Measurements from ENCODE around the gene IFIT2. TPM values are rescaled to one million over a fixed set of nuclear protein-coding genes. Genes with fewer than 3 reads are reported as not detected.
"Not testable (repeated sequence)": the region's sequence is repeated elsewhere in the genome, so short reads cannot be mapped to it uniquely, and the experiment has no call there.

The IFIT2 gene
- total RNA-seq, 1 experiment from 2014 or later, result 40.8 TPM

DNA sequence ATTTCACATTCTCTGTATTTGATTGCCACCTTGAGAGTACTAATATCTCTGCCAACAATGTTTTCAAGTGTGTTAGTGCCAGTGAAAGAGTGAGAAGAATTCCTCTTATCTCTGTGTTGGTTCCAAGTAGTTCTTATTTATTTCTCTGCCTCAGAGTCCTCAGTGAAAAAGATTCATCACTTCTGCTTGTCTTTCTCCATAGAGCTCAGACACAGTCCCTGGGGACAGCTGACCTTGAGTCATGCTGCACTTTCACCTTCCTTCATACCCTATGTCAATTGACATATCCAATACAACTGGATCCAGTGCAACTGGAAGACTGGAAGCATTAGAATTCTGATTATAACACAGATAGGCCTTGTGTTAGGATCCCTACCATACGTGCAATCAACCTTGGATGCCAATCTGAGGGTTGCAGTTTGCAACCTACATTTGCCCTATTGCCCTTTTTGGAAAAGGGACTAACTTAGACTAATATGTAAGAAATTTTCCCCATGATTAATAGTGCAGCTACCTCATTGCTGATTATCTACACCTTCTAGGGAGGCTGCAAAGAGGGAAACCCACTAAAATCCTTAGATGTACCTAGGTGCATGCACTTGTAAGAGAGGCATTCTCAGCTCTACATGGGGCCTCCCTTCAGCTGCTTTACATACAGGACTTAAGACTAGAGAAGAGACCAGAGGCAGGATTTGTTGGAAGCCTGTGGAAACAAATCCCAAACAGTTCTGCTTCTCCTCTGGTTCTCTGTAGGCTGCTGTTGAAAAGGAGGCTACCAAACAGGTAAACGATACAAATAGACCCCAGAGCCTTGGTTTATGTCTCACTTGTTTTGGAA is 8.4 kb downstream of the IFIT2 start:
- no TSS peak for BruUV-seq (replicated peaks)
- CTCF ChIA-PET, result no interaction called here
- intact Hi-C loops (cut with micrococcal nuclease; ENCODE audit: unreplicated experiment), result no loop called here
- Mint-ChIP-seq H3K9me3 (ENCODE audit: low read depth, unreplicated experiment) (no peaks in the 10 kb centered on the region), H3K27me3 (ENCODE audit: unreplicated experiment) (no peaks in the 10 kb centered on the region), H3K4me3 (ENCODE audit: low read depth, unreplicated experiment) (no peak overlapping the region), H3K27ac (ENCODE audit: unreplicated experiment) (no peak overlapping the region), H3K36me3 (ENCODE audit: insufficient read depth, unreplicated experiment) (peaks cover 5% of the 10 kb centered on the region), H3K4me1 (ENCODE audit: low read depth, unreplicated experiment) (peaks cover 9% of the 10 kb centered on the region)
- no peak for DNase-seq
- TF ChIP-seq, protein P1, sequence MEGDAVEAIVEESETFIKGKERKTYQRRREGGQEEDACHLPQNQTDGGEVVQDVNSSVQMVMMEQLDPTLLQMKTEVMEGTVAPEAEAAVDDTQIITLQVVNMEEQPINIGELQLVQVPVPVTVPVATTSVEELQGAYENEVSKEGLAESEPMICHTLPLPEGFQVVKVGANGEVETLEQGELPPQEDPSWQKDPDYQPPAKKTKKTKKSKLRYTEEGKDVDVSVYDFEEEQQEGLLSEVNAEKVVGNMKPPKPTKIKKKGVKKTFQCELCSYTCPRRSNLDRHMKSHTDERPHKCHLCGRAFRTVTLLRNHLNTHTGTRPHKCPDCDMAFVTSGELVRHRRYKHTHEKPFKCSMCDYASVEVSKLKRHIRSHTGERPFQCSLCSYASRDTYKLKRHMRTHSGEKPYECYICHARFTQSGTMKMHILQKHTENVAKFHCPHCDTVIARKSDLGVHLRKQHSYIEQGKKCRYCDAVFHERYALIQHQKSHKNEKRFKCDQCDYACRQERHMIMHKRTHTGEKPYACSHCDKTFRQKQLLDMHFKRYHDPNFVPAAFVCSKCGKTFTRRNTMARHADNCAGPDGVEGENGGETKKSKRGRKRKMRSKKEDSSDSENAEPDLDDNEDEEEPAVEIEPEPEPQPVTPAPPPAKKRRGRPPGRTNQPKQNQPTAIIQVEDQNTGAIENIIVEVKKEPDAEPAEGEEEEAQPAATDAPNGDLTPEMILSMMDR (IDR thresholded peaks at IDR 0.05; ENCODE audit: unreplicated experiment), result no peak

DNA sequence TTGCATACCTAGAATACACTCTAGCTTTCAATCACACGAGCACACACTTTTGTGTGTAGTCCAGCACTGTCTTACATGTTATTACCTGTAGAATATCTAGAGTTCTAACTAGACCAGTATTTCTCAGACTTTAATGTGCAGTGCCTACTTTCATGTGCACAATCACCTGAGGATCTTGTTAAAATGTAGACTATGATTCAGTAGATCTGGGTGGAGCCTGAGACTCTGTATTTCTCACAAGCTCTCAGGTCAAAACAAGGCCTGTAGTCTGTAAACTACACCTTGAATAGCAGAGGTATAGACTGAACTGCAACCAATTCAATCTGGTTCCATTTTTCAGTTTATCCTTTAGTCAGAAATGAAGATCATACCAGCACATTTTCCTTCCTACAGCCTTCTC is 11.1 kb downstream of the IFIT2 start:
- CTCF ChIA-PET, result no interaction called here
- Mint-ChIP-seq H3K27ac (ENCODE audit: unreplicated experiment) (no peak overlapping the region), H3K4me1 (ENCODE audit: low read depth, unreplicated experiment) (no peaks in the 10 kb centered on the region), H3K4me3 (ENCODE audit: low read depth, unreplicated experiment) (no peak overlapping the region), H3K27me3 (ENCODE audit: unreplicated experiment) (no peaks in the 10 kb centered on the region), H3K9me3 (ENCODE audit: low read depth, unreplicated experiment) (peaks cover 4% of the 10 kb centered on the region), H3K36me3 (ENCODE audit: insufficient read depth, unreplicated experiment) (peaks cover 2% of the 10 kb centered on the region)
- intact Hi-C loops (cut with micrococcal nuclease; ENCODE audit: unreplicated experiment), result no loop called here
- BruUV-seq (replicated peaks), result no TSS peak
- no peak for DNase-seq
- TF ChIP-seq, protein P1 (IDR thresholded peaks at IDR 0.05; ENCODE audit: unreplicated experiment), result no peak

- no TSS peak for BruUV-seq (replicated peaks)
- CTCF ChIA-PET, result interaction anchor here (0.6 kb wide), 1 partner anchor 233 kb away, joined by 4 read pairs; no protein-coding TSS in a partner anchor
- no peak overlapping the region for H3K27ac Mint-ChIP-seq (ENCODE audit: unreplicated experiment)
- H3K36me3 Mint-ChIP-seq (ENCODE audit: insufficient read depth, unreplicated experiment), result no peaks in the 10 kb centered on the region
- H3K4me3 Mint-ChIP-seq (ENCODE audit: low read depth, unreplicated experiment), result no peak overlapping the region
- H3K9me3 Mint-ChIP-seq (ENCODE audit: low read depth, unreplicated experiment), result peaks cover 4% of the 10 kb centered on the region
- H3K27me3 Mint-ChIP-seq (ENCODE audit: unreplicated experiment), result no peaks in the 10 kb centered on the region
- H3K4me1 Mint-ChIP-seq (ENCODE audit: low read depth, unreplicated experiment), result no peaks in the 10 kb centered on the region
- TF ChIP-seq, protein P1 (IDR thresholded peaks at IDR 0.05; ENCODE audit: unreplicated experiment), result no peak
- intact Hi-C loops (cut with micrococcal nuclease; ENCODE audit: unreplicated experiment), result no loop called here
- no peak for DNase-seq
Observed at GRCh38 chr10:89314676-89315075, 12.8 kb downstream of the IFIT2 start.

GRCh38 chr10:89318047-89318446 is 16.2 kb downstream of the IFIT2 start:
- H3K4me3 Mint-ChIP-seq (ENCODE audit: low read depth, unreplicated experiment); intact Hi-C loops (cut with micrococcal nuclease; ENCODE audit: unreplicated experiment); H3K36me3 Mint-ChIP-seq (ENCODE audit: insufficient read depth, unreplicated experiment); CTCF ChIA-PET; H3K9me3 Mint-ChIP-seq (ENCODE audit: low read depth, unreplicated experiment); H3K27me3 Mint-ChIP-seq (ENCODE audit: unreplicated experiment); BruUV-seq (replicated peaks); DNase-seq; H3K4me1 Mint-ChIP-seq (ENCODE audit: low read depth, unreplicated experiment); H3K27ac Mint-ChIP-seq (ENCODE audit: unreplicated experiment): not testable (repeated sequence)

- H3K27ac Mint-ChIP-seq (ENCODE audit: unreplicated experiment); H3K9me3 Mint-ChIP-seq (ENCODE audit: low read depth, unreplicated experiment); H3K4me3 Mint-ChIP-seq (ENCODE audit: low read depth, unreplicated experiment); CTCF ChIA-PET; intact Hi-C loops (cut with micrococcal nuclease; ENCODE audit: unreplicated experiment); H3K27me3 Mint-ChIP-seq (ENCODE audit: unreplicated experiment); BruUV-seq (replicated peaks); DNase-seq: not testable (repeated sequence)
- peaks cover 28% of the 10 kb centered on the region for H3K4me1 Mint-ChIP-seq (ENCODE audit: low read depth, unreplicated experiment)
- H3K36me3 Mint-ChIP-seq (ENCODE audit: insufficient read depth, unreplicated experiment), result peaks cover 12% of the 10 kb centered on the region
Observed at GRCh38 chr10:89325081-89325480, 23.2 kb downstream of the IFIT2 start.

- CTCF ChIA-PET; H3K27ac Mint-ChIP-seq (ENCODE audit: unreplicated experiment); BruUV-seq (replicated peaks): not testable (repeated sequence)
Observed at GRCh38 chr10:89325856-89326255, 24.0 kb downstream of the IFIT2 start.

More at GRCh38 chr10:89325856-89326255, 24.0 kb downstream of the IFIT2 start:
- DNase-seq; H3K27me3 Mint-ChIP-seq (ENCODE audit: unreplicated experiment); intact Hi-C loops (cut with micrococcal nuclease; ENCODE audit: unreplicated experiment); H3K9me3 Mint-ChIP-seq (ENCODE audit: low read depth, unreplicated experiment); H3K4me3 Mint-ChIP-seq (ENCODE audit: low read depth, unreplicated experiment): not testable (repeated sequence)
- Mint-ChIP-seq H3K36me3 (ENCODE audit: insufficient read depth, unreplicated experiment) (peaks cover 12% of the 10 kb centered on the region), H3K4me1 (ENCODE audit: low read depth, unreplicated experiment) (peaks cover 28% of the 10 kb centered on the region)
